ENCODE measurements around the gene SSR3.

DNA sequence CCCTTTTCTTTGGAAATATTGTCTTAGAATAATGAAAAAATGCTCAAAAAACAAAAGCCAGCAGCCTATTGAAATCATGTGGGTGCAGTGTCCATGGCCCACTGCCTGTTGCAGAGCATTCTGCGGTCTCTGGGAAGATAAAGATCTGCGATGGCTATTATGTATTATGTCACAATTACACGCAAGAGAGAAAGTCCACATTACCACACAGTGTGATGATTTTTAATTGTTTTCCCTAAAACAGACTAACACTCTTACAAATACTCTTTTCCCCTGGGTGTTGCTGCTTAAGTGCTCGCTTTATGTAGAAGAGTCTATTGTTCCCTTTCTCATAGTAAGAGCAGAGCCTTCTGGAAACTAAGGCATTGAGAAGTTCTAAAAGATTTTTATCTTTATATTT is 32.2 kb downstream of the SSR3 start:
- TF ChIP-seq, protein P1, sequence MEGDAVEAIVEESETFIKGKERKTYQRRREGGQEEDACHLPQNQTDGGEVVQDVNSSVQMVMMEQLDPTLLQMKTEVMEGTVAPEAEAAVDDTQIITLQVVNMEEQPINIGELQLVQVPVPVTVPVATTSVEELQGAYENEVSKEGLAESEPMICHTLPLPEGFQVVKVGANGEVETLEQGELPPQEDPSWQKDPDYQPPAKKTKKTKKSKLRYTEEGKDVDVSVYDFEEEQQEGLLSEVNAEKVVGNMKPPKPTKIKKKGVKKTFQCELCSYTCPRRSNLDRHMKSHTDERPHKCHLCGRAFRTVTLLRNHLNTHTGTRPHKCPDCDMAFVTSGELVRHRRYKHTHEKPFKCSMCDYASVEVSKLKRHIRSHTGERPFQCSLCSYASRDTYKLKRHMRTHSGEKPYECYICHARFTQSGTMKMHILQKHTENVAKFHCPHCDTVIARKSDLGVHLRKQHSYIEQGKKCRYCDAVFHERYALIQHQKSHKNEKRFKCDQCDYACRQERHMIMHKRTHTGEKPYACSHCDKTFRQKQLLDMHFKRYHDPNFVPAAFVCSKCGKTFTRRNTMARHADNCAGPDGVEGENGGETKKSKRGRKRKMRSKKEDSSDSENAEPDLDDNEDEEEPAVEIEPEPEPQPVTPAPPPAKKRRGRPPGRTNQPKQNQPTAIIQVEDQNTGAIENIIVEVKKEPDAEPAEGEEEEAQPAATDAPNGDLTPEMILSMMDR (conservative IDR thresholded peaks at IDR 0.05; ENCODE audit: low read length): no peak
- TF ChIP-seq EZH2phosphoT487 (IDR thresholded peaks at IDR 0.05; ENCODE audit: borderline replicate concordance, low read depth, low read length): no peak

Measured in OCI-LY7 (cell line).